Astrocyte of the cerebellum (primary cell): ENCODE data around the gene COL4A4.
A peak's percentile ranks its signal among the peaks of the same experiment; 100 is the strongest.

Experiments used
- DNase-seq: peaks from one replicate; pipeline ENCODE4 v3.0.0-alpha.2; 2011; ENCODE audit warnings: low read depth
- H3K4me3 ChIP-seq: 2 replicates; pipeline ENCODE4 v1.5.1; 2011; ENCODE audit warnings: mild to moderate bottlenecking, low read depth, low read length, moderate library complexity
- CTCF ChIP-seq: IDR thresholded peaks from 2 replicates; pipeline ENCODE4 v1.5.1; 2012; ENCODE audit warnings: low read length, low read depth, moderate library complexity, mild to moderate bottlenecking; ENCODE audit errors: missing control alignments
- in situ Hi-C: cut with HindIII; loops from 2 replicates; pipeline ENCODE4 v1.10.0; 2017; ENCODE audit warnings: low sequenced_read_pairs

COL4A4 gene

DNA sequence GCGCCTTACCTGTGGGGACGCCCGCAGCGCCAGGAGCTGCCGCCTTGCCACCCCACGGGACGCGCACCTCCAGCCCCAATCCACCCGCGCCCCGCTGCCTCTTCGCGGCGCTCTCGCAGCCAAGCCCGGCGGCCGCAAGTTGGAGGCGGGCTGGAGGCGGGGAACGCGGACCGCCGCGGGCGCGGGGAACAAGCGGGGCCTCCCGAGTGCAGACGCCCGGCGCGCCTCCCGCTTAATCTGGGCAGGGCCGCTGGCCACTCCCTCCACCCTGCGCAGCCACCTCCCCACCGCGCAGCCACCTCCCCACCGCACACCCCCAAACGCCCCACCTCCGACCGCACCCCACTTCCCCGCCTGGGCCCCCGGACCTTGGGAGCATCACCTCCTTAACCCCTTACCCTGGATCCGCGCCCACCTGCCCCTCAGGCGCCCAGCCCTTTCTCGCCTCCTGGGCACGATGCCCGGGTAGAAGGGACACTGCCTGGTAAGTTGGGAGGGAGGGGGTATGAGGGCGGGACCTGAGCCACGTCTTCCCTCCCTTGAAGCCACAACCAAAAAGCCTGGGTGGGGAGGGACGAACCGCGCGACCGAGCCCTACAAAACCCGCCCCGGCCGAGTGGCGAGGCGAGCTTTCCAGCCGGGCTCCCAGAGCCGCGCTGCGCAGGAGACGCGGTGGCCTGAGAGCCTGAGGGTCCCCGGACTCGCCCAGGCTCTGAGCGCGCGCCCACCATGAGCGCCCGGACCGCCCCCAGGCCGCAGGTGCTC, at the start of gene COL4A4, which contains the start of gene COL4A3:
Gene COL4A4 (minus strand): TSS at position 208 of the 765 bp plus-strand sequence. CDS start 16,722 bp downstream, outside the sequence.
Gene COL4A3 (plus strand): TSS at position 627 of the 765 bp plus-strand sequence. CDS start 103 bp downstream, at position 730.
- TF ChIP-seq CTCF, result no peak
- in situ Hi-C loops, result no loop called here
- H3K4me3 ChIP-seq, result peak within 1 kb of the TSS; percentile 48
- no peak for DNase-seq

GRCh38 chr2:227207573-227207972, 43.6 kb upstream of the COL4A4 start:
- DNase-seq, result no peak
- no peak for TF ChIP-seq CTCF
- in situ Hi-C loops, result no loop called here
- H3K4me3 ChIP-seq, result no peak overlapping the region

DNA sequence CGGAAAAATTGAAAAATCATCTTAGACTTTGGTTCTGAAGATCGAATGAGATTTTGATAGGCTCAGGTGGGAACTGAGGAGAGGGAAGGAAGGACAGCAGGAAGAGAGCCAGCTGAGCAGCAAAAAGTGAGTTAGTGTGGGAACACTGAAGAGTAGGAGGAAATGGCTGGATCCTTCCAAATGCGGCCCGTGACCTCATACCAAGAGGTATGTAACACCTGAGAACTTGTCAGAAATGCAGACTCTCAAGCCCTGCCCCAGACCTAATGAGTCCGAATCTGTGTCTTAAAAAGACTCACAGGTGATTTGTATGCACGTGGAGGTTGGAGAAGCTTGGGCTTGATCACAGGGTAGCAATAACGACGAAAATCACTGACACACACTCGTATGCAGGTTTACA, 42.4 kb upstream of the COL4A4 start:
- no peak overlapping the region for H3K4me3 ChIP-seq
- TF ChIP-seq CTCF, result no peak
- in situ Hi-C loops, result no loop called here
- DNase-seq, result no peak

- TF ChIP-seq CTCF, result no peak
- in situ Hi-C loops, result no loop called here
- no peak for DNase-seq
- no peak overlapping the region for H3K4me3 ChIP-seq
Observed at GRCh38 chr2:227205701-227206100, 41.7 kb upstream of the COL4A4 start.

DNA sequence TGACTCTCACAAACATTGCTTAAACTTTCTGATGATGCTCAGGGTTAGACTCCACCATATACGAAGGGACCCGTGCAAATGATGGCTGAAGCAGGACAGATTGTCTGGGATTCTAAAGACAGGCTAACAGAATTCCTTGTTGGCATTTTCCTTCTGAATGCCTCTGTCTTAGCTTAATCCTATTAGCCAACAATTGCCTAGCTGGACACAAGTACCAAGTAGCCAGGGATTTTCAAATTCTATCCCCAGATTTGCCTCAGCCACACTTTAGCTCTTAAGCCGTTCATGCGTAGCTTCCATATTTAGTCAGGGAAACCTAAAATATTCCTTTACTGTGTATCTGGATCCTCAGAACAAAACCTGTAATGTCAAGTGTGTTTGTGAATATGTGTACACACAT, 40.4 kb upstream of the COL4A4 start:
- H3K4me3 ChIP-seq, result no peak overlapping the region
- no peak for TF ChIP-seq CTCF
- no peak for DNase-seq
- in situ Hi-C loops, result no loop called here

DNA sequence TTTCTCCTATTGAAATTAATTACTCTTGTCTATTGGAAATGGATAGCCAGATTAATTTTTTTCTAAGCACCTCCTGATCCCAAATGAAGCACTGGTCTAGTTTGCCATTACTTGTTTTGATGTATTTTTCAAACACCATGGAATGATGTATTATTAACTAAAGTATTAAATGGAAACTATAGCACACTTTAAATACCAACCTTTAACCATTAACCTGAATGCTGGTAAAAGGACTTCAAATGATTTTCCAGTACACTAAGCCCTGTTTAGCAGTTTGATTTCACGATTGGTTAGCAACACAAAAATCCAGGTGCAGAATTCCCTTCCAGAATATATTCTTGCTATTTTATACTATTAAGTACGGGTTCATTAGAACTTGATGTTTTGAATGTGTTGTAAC, 37.8 kb upstream of the COL4A4 start:
- in situ Hi-C loops, result no loop called here
- no peak overlapping the region for H3K4me3 ChIP-seq
- TF ChIP-seq CTCF, result no peak
- no peak for DNase-seq
